ENCODE data around the gene CUBN.
"Not testable (repeated sequence)": the region's sequence is repeated elsewhere in the genome, so short reads cannot be mapped to it uniquely, and the experiment has no call there.

CUBN gene

DNA sequence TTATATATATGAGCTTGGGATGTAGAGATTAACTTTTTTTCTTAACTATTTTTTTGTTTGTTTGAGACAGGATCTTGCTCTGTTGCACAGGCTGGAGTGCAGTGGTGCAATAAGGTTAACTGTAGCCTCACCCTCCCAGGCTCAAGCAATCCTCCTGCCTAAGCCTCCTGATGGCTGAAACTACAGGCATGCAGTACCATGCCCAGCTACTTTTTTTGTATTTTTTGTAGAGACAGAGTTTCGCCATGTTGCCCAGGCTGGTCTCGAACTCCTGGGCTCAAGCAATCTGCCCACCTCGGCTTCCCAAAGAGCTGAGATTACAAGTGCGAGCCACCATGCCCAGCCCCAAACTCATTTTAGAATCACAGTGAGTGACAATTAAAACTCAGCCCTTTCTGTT, 105.2 kb downstream of the CUBN start:
- no peak for DNase-seq (ENCODE audit: low spot score)
- Mint-ChIP-seq H3K27me3 (ENCODE audit: low read depth) (peaks cover 16% of the 10 kb centered on the region), H3K4me3 (peak overlapping the region; percentile 67), H3K9me3 (peaks cover 2% of the 10 kb centered on the region), H3K36me3 (ENCODE audit: low read depth) (peaks cover 2% of the 10 kb centered on the region), H3K27ac (peak overlapping the region; percentile 96), H3K4me1 (ENCODE audit: low read depth) (peaks cover 62% of the 10 kb centered on the region)

DNA sequence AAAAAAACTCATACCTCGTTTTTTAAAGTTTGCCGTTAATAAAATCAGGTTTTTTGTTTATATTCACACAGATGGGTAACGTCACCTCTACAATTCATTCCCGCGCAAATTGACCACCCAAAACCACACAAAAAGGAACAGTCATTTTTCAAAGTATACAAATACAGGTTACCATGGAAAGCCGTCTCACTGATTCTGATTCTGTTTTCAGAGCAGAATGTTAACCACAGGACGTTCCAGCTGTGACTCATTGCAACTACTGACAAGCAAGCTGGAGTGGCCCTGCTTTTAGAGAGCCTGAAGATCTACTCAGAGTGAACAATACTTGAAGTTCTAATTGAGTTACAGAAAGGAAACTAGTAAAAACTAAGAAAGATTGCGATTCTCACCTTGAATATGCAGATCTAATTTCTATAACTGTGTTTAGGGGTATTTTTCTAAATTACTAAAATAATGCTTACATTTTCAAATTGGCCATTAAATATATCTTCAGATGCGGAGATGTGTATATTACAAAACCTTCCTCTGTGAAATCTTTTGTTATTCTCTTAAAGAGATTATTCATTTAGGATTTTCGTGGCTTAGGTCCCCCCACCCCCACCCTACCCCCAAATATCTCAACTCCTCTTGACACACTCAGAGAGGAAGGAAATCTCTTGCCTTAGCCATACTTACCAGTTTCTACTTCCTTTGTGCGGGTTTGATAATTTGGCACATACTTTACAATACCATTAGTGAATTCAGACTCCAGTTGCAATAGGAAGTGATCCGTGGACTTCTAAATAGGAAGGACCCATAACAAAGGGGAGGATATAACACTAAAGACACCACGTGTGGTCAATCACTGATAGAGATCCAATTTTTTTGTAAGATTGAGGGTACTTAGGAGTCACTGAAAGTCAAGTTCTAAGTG, 106.0 kb downstream of the CUBN start:
- peaks cover 20% of the 10 kb centered on the region for H3K27me3 Mint-ChIP-seq (ENCODE audit: low read depth)
- H3K9me3 Mint-ChIP-seq, result peaks cover 7% of the 10 kb centered on the region
- H3K4me1 Mint-ChIP-seq (ENCODE audit: low read depth), result peaks cover 58% of the 10 kb centered on the region
- peak; percentile 85 for DNase-seq (ENCODE audit: low spot score)
- H3K36me3 Mint-ChIP-seq (ENCODE audit: low read depth), result peaks cover 7% of the 10 kb centered on the region
- peak overlapping the region; percentile 96 for H3K27ac Mint-ChIP-seq
- H3K4me3 Mint-ChIP-seq, result peak overlapping the region; percentile 80

DNA sequence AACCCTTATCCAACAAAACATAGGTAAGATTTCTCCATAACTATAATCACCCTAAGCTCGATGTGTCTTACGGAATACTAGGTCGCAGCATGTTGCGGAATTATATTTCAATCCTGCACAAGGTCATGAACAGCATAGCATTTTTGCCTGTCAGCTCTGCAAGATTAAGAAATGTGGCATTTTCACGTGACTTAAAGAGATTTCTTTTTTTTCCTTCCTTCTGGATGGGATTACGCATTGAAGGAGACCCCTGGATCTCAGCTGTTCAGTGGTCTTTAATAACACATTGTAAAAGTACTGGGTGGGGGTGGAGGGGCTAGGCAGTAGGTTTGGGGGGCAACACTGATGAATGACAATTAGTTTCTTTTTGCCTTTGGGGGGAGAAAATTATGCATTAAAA, 106.7 kb downstream of the CUBN start:
- DNase-seq (ENCODE audit: low spot score), result no peak
- Mint-ChIP-seq H3K27me3 (ENCODE audit: low read depth) (peaks cover 20% of the 10 kb centered on the region), H3K9me3 (peaks cover 7% of the 10 kb centered on the region), H3K4me1 (ENCODE audit: low read depth) (peaks cover 50% of the 10 kb centered on the region), H3K27ac (peak overlapping the region; percentile 96), H3K4me3 (peak overlapping the region; percentile 80), H3K36me3 (ENCODE audit: low read depth) (peaks cover 7% of the 10 kb centered on the region)

DNA sequence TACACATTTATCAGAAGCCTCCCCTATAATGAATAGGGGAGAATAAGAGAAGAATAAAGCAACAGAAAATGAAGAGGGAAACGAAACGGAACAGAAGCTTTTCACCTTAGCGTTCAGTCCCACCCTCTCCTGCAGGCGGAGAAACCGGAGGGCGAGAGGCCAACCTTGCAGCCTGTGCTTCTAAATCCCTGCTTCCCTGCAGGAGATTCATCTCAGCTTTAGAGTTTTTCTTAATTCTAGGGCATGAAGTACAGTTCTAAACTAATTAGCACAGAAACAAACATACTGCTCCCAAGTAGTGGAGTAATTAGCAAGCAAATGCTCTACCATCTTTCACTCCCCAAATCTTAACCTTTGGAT, 107.2 kb downstream of the CUBN start:
- H3K4me1 Mint-ChIP-seq (ENCODE audit: low read depth), result peaks cover 49% of the 10 kb centered on the region
- H3K4me3 Mint-ChIP-seq, result peak overlapping the region; percentile 39
- DNase-seq (ENCODE audit: low spot score), result no peak
- H3K9me3 Mint-ChIP-seq, result peaks cover 7% of the 10 kb centered on the region
- H3K27ac Mint-ChIP-seq, result peak overlapping the region; percentile 73
- peaks cover 7% of the 10 kb centered on the region for H3K36me3 Mint-ChIP-seq (ENCODE audit: low read depth)
- peaks cover 20% of the 10 kb centered on the region for H3K27me3 Mint-ChIP-seq (ENCODE audit: low read depth)

DNA sequence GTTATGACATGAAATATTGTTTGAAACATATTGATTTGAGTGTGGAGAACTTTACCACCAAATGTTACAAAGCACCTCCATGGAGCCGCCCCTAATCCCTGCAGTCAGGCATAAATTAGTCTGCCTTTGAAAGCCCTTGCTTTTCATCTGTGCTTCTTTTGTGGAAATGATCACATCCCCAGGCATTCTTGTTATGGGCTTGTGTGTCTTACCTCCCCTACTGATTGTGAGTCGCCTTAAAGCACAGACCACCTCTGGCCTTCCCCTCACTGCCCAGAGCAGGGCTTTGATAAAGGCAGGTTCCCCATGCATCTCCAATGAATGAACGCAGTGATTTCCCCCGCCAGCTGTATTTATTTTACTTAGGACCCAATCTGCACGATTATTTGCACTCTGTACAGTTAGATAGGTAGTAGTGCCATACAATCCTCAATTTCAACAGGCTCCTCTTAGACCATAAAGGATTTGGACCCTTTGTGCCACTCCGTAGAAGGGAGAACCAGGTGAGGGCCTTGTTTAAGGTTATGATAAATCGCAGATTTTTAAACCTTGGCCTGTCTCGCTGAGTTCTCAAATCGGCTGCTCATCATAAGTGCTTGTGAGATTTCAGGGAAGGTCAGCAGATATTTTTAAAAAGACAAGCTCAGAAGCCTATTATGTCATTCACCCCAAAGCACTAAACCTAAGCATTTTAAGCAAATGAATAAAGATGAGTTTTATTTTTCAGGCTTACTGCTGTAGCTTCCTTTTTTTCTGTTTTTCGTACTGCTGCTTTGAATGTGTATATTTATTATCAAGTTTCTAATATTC, 107.8 kb downstream of the CUBN start:
- peak overlapping the region; percentile 73 for H3K27ac Mint-ChIP-seq
- peaks cover 25% of the 10 kb centered on the region for H3K27me3 Mint-ChIP-seq (ENCODE audit: low read depth)
- H3K4me1 Mint-ChIP-seq (ENCODE audit: low read depth), result peaks cover 45% of the 10 kb centered on the region
- H3K4me3 Mint-ChIP-seq, result no peak overlapping the region
- peaks cover 7% of the 10 kb centered on the region for H3K36me3 Mint-ChIP-seq (ENCODE audit: low read depth)
- H3K9me3 Mint-ChIP-seq, result peaks cover 7% of the 10 kb centered on the region
- DNase-seq (ENCODE audit: low spot score), result no peak

DNA sequence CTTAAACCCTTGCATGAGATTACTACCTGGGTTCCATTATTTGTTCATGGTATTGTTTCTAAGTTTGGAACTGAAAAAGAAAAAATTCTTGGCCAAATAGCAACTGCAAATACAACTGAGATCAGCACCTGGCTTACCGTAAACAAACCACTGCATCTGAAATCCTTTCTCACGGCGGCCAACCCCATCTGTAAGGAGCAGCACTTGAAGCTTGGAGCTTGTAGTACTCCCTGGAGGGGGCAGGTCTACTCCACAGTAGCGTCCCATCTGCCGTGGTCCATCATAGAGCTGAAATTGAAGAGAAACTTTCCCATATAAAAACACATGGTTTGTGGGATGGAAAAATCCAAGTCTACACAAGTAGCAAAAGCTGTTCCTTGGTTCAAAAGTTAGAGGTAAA, 109.9 kb downstream of the CUBN start:
- no peak overlapping the region for H3K4me3 Mint-ChIP-seq
- peaks cover 27% of the 10 kb centered on the region for H3K4me1 Mint-ChIP-seq (ENCODE audit: low read depth)
- peaks cover 7% of the 10 kb centered on the region for H3K36me3 Mint-ChIP-seq (ENCODE audit: low read depth)
- H3K9me3 Mint-ChIP-seq, result peaks cover 7% of the 10 kb centered on the region
- no peak for DNase-seq (ENCODE audit: low spot score)
- H3K27ac Mint-ChIP-seq, result no peak overlapping the region
- H3K27me3 Mint-ChIP-seq (ENCODE audit: low read depth), result peaks cover 32% of the 10 kb centered on the region

DNA sequence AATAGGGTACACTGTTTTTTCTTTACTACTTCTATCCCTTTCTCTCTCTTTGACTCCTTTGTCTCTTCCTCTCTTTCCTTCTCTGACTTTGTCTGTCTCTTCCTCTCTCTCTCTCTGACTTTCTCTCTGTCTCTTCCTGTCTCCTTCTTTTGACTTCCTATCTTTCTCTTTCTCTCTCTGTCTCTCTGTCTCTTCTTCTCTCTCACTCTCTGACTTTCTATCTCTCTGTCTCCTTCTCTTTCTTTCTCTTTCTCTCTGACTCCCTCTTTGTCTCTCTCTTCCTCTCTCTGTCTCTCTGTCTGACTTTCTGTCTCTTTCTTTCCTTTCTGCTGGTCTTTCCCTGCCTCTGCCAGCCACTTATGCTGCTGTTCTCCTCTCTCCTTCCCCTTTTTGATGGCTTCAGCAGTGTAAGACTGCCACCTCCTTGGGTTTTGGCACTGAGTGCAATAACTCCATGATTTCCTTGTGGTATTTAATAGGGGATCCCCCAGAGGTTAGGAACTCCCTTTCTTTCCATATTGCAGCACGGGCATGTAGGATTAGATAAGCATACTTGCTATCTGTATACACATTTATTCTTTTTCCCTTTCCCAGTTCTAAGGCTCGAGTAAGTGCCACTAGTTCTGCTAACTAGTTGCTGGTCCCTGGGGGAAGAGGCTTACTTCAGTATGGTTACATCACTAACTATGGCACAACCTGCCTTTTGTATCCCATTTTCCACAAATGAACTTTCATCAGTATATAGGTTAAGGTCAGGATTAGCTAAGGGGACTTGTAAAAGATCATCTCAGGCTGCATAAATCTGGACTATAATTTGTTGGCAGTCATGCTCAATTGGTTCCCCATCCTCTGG, 116.3 kb downstream of the CUBN start:
- H3K27me3 Mint-ChIP-seq (ENCODE audit: low read depth), result peaks cover 33% of the 10 kb centered on the region
- H3K9me3 Mint-ChIP-seq; H3K27ac Mint-ChIP-seq; H3K4me3 Mint-ChIP-seq; H3K36me3 Mint-ChIP-seq (ENCODE audit: low read depth); DNase-seq (ENCODE audit: low spot score); H3K4me1 Mint-ChIP-seq (ENCODE audit: low read depth): not testable (repeated sequence)

DNA sequence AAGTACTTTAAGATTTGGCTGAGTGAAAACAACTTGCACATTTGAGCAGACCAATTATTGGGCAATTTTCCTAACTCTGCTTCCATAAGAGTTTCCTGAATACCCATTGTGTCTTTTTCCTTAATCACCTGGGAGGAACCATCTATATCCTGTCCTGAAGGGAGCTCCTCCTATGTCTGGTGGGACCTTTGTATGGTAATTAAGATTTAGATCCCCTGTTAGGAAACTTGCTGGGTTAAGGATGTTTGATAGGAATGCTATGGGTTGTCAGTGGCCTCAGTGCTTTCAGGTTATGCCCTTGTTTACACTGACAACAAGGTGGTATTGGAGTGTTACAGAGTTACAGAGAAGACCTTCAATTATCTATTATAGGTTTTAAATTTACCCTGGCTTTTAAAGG, 116.9 kb downstream of the CUBN start:
- H3K4me3 Mint-ChIP-seq, result not testable (repeated sequence)

DNA sequence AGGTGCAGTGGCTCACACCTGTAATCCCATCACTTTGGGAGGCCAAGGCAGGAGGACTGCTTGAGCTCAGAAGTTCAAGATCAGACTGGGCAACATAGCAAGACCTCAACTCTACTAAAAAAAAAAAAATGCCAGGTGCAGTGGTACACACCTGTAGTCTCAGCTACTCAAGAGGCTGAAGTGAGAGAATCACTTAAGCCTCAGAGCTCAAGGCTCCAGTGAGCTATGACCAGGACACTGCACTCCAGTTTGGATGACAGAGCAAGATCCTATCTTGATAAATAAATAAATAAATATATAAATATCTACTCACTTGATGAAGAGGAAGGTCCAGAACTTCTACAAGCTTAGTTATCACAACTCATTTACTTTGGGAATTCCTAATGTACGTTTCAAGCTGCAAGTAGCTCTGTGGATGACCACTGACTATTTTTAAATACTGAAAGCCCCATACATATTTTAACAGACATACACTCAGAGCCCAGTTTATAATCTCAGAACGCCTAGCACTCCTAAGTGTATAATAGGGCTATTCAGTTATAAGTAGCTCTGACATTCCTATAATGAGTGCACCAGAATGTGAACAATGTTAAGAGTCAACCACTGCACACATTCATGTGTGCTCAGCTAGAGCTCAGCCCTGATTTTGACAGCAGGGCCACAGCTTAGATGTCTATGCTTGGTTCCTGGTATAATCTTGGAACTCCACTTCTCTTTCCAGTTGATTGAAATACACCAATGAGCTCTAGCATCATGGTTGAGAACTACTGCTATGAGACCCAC, 119.1 kb downstream of the CUBN start:
- Mint-ChIP-seq H3K27ac (no peak overlapping the region), H3K4me1 (ENCODE audit: low read depth) (peaks cover 11% of the 10 kb centered on the region), H3K36me3 (ENCODE audit: low read depth) (peaks cover 3% of the 10 kb centered on the region), H3K27me3 (ENCODE audit: low read depth) (peaks cover 41% of the 10 kb centered on the region), H3K9me3 (peaks cover 4% of the 10 kb centered on the region), H3K4me3 (no peak overlapping the region)
- no peak for DNase-seq (ENCODE audit: low spot score)

More for the DNA sequence above, 116.9 kb downstream of the CUBN start:
- DNase-seq (ENCODE audit: low spot score); H3K36me3 Mint-ChIP-seq (ENCODE audit: low read depth); H3K27ac Mint-ChIP-seq; H3K4me1 Mint-ChIP-seq (ENCODE audit: low read depth); H3K9me3 Mint-ChIP-seq: not testable (repeated sequence)
- peaks cover 37% of the 10 kb centered on the region for H3K27me3 Mint-ChIP-seq (ENCODE audit: low read depth)

DNA sequence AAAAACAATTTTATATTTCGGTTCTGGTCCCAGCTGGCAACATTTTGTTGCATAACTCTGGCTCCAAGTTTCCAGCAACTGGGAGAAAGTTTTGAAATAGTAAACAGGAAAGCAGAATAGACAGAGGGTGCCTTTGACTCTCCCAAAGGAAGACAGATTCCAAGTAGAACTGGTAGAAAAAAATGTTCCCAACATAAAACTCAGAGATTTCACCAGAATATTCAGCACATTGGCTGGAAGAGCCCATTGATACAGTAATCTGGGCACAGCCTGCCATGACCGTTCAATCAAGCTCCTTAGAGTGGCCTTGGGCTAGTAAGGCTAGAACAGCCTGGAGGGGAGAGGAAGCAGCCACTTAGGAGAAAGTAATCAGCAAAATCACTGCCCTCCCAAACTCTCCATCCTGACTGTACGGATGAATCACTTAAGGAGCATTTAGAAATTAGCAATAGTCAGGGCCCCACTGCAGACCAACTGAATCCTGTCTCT, 120.4 kb downstream of the CUBN start:
- Mint-ChIP-seq H3K27ac (no peak overlapping the region), H3K4me1 (ENCODE audit: low read depth) (peaks cover 13% of the 10 kb centered on the region), H3K4me3 (no peak overlapping the region), H3K27me3 (ENCODE audit: low read depth) (peaks cover 54% of the 10 kb centered on the region), H3K36me3 (ENCODE audit: low read depth) (peaks cover 3% of the 10 kb centered on the region), H3K9me3 (peaks cover 4% of the 10 kb centered on the region)
- no peak for DNase-seq (ENCODE audit: low spot score)

DNA sequence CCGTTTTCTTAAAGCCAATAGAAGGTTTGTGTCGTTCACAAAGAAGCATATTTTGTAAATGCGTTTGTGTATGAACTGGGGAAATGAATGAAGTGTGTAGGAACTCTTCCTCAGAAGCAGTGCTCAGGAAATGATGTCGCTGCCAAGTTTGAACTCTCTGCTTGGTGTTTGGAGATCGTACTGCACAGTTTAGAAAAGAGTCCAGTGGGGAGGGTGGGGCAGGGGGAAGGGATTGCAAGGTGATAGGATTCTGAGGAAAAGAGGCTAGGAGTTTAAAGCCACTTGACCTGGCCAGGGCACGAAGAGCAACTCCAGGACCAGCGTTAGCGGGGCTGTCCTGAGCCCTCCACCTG, 122.2 kb downstream of the CUBN start:
- no peak overlapping the region for H3K4me3 Mint-ChIP-seq
- H3K27ac Mint-ChIP-seq, result no peak overlapping the region
- peaks cover 4% of the 10 kb centered on the region for H3K9me3 Mint-ChIP-seq
- peaks cover 3% of the 10 kb centered on the region for H3K36me3 Mint-ChIP-seq (ENCODE audit: low read depth)
- no peak for DNase-seq (ENCODE audit: low spot score)
- H3K4me1 Mint-ChIP-seq (ENCODE audit: low read depth), result peaks cover 23% of the 10 kb centered on the region
- H3K27me3 Mint-ChIP-seq (ENCODE audit: low read depth), result peaks cover 52% of the 10 kb centered on the region

DNA sequence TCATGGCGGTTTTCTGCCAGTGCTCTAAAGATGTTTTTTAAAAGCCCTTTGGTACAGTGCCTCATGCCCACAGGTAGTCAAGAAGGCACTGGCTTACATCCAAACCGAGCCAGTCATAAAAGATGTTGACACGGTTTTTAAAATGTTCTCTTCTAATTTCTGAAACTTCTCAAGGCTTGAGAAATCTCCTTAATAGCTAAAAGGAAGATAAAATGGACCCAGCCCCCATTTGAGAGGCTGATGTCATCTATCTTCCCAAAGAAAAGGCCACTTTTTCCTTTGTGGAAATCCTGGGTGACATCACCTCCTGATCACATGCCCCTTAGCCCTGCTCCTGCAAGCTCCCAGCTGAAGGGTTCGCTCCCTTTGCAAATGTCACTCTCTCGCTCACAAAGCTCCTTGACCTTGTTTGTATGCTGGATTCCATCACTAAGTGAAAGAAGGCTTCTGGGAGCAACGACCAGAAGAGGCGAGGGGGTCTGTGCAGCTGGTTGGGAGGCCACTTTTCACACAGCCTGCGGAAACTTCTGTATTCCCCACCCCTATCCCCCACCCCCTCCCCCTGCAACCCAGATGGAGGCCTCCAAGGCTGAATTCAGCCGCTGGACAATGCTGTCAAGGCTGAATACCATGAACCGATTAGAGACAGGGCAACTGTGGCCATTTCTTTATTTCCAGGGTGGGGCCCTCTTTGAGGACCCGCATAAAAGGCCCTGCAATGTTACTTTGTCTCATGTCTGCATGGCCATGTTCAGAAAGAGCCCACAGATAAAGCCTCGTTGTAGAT, 122.8 kb downstream of the CUBN start:
- Mint-ChIP-seq H3K27me3 (ENCODE audit: low read depth) (peaks cover 57% of the 10 kb centered on the region), H3K36me3 (ENCODE audit: low read depth) (peaks cover 3% of the 10 kb centered on the region), H3K4me1 (ENCODE audit: low read depth) (peaks cover 29% of the 10 kb centered on the region), H3K27ac (no peak overlapping the region), H3K9me3 (peaks cover 4% of the 10 kb centered on the region), H3K4me3 (no peak overlapping the region)
- no peak for DNase-seq (ENCODE audit: low spot score)

All from T-helper 2 cell treated with Interferon-gamma antibody and Interleukin-4, amounts not matched to agents 5 μg/mL and 100 μg/mL, for 36 hours (primary cell).